ENCODE data around the gene TREM2.
A peak's percentile ranks its signal among the peaks of the same experiment; 100 is the strongest.

Gene TREM2

DNA sequence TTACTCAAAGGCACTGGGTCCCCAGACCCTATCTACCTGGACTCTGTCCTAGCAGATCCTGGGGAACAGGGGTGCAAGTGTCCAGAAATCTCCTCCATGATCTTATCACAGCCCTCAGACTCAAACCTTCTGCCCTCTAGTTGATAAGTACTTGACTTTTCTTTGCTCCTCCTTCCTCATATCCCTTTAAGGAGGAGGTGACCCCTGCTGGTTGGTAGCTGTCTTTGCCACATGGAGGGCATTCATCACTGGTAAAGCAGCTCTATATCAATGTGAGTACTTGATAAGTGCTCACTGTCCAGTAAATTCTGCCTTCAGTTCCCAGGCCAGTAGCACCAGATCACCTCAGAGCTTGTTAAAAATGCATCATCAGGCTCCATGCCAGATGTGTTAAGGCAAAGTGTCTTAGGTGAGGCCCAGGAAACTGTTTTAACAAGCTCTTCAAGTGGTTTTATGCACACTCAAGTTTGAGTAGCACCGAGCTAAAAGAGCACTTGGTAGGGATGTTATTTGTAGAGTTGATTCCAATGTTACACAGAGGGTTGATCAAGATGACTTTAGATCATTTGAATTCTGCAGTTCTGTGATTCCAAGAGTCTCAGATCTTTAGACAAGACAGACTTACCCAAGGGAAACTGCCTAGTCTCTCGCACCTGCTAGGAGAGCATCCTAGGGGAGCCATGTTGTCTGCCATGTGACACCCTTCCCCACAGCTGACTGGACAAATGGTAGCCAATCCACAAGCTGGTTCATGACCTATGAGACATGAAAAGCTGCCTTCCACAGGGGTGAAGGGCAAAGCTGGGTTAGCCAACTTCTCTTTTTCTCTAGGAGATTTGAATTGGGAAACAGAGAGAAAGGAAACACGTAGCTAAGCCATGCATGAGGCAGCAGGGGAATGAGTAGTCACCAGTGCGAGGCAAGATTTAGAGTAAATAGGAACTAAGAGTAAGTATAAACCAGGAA, 19.4 kb upstream of the TREM2 start:
- DNase-seq, result peak; percentile 91 to 98 (median 97)

GRCh38 chr6:41181566-41181965, 18.6 kb upstream of the TREM2 start:
- no peak for DNase-seq

DNA sequence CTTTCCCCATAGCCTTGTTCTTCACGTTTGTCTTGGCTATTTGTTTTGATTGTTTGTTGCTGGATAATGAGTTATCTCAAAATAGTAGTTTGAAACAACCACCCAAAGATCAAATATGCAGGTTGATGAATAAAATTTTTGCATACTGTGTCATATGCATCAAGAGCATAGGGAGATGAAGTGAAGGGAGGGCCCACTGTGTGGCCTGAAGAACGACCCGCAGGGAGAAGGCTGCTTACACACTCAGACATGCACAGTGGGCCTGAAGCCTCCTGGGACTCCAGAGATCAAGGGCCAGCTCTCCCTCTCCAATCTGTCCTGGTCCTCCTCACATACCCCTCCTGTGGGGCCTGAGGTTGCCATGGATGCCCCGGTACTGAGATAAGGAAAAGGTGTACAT, 16.2 kb upstream of the TREM2 start:
- no peak for DNase-seq

DNA sequence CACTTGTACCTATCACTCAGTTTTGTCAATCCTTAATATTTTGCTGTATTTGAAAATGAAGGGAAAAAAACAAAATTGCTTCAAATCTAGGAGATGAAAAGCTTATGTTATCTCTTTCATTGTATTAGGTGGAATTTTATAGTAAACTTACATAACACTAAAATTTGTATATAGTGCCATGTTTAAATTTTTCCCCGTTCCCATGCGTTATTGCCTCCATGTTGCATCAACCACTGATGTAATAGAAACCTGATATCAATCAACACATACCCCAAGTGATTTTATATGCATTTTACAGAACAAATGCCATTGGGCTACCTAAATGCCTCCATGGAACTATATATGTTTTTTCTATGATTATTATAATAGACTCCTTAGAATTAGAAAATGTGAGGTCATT, 14.8 kb upstream of the TREM2 start:
- no peak for DNase-seq

- no peak for DNase-seq
Measured at GRCh38 chr6:41177287-41177686, 14.4 kb upstream of the TREM2 start.

GRCh38 chr6:41176189-41176588, 13.3 kb upstream of the TREM2 start:
- no peak for DNase-seq

GRCh38 chr6:41175084-41175483, 12.2 kb upstream of the TREM2 start:
- DNase-seq, result no peak

GRCh38 chr6:41174610-41175009, 11.7 kb upstream of the TREM2 start:
- peak; percentile 48 to 75 (median 74) for DNase-seq

GRCh38 chr6:41171908-41172307, 9.0 kb upstream of the TREM2 start:
- no peak for DNase-seq

DNA sequence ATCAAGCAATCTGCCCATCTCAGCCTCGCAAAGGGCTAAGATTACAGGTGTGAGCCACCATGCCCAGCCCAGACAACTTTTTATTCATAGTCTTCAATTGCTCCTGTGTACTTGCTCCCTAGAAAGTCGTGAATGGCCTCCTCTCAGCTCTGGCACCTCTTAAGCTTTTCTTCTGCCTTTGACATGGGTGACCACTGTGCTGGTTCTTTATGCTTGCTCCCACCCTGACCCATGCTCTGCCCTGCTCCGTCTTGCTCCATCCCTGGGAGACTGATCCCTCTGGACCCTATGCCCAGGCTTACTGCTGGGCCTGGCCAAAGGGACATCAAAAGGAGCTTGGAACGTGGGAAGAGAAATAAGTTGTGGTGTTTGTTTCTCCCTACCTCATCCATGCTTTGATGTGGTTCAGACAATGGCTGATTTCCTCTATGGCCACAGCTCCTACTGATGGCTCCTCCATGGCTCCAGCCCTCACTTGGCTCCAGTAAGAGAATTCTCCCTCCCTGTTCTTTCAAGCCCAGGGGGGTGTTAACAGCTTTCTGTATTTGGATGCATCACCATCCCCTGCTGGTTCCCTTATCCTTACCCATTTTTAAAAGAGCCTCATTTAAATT, 7.7 kb upstream of the TREM2 start:
- DNase-seq, result no peak

GRCh38 chr6:41167173-41167963, 4.5 kb upstream of the TREM2 start:
- DNase-seq, result peak; percentile 44 to 68 (median 50)

- DNase-seq, result no peak
Measured at GRCh38 chr6:41164551-41165120, 1.7 kb upstream of the TREM2 start.

GRCh38 chr6:41163419-41163717, 452 bp upstream of the TREM2 start:
- DNase-seq, result no peak

DNA sequence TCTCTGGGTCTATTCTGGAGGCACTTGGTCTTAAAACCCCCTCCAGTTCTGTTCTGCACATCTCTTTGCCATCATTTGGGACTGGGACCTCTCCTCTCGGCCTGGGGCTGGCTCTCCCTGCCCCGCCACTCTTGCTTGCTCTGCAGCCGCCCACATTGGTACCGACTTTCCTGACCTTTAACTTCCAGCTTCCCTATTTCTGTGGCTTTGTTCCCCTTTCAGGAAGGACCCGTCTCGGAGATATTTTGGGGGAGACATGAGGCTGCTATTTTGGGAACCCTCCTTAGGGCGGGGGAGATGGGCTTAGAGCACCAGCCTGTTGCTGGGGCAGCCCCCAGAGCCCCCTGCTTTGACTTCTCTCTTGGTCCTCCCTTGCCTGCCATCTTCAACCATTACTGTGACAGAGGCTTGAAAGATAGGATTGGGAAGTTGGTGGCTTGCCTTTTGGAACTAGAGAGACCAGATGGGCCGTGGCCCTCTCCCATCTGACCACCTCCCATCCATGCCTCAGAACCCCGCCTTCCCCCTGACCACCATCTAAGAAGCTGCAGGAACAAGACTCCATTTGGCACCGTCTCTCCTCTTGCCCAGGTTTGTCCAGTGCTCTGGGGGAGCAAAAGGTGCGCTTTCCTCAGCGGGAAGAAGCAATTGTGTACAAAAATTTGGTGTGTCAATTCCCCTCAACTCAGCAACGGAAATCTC, 914 bp downstream of the TREM2 start:
- peak; percentile 75 to 77 (median 76) for DNase-seq

- no peak for DNase-seq
Measured at GRCh38 chr6:41161380-41161779, 1.5 kb downstream of the TREM2 start.

DNA sequence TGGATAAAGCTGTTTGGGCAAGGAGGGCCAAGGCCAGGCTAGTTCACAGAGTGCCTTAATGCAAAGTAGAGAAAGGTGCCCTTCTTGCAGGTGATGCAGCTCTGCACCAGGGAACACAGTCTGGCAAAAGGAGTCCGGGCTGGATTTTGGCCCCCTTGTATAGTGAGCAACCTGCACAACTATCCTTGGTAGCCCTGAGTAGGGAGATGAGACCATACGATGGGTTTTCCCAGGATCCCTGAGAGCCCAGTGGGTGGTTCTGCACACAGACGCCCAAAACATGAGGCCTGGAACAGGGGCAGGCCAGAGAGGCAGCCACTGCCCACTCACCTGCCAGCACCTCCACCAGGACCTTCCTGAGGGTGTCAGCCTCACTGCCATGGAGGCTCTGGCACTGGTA, 2.0 kb downstream of the TREM2 start:
- DNase-seq, result no peak

GRCh38 chr6:41159415-41160082, 3.4 kb downstream of the TREM2 start:
- no peak for DNase-seq

DNA sequence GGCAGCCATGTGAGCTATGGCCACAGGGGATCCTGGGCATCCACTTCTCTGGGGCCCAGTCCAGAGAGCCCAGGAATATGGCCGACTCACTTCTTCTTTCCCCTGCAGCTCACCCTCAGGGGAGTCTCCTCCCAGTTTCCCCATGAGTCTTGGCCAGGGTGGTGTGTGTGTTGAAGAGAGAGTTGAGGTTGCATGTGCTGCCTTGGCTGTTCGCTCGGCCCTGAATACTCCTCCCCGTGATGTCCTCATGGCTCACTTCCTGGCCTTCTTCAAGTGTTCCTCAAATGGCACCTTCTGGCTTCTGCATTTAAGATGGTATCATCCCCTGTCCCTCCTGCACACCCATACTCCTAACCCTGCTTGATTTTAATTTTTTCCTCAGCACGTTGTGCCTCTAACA, 5.6 kb downstream of the TREM2 start:
- peak; percentile 76 to 82 (median 79) for DNase-seq

DNA sequence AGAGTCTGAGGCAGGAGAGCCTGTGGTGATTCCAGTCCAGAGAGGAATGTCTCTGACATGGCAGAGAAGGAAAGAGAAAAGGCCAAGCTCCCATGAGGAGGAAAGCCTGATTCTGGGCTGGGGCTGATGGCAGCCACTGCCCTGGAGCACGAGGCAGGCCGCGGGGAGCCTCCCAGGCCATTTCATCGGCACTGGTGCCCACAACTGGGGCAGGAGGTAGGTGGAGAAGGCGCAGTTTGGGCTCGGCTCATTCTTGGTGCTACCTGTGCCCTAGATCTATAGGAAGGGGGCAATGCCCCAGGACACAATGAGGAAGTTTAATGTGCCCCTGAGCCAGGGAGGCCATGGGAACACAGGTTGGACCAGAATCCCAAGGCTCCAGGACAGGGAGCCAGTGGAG, 6.1 kb downstream of the TREM2 start:
- no peak for DNase-seq

- no peak for DNase-seq
Measured at GRCh38 chr6:41156001-41156400, 6.9 kb downstream of the TREM2 start.

- DNase-seq, result peak in 1 of 3 donors; percentile 29
Measured at GRCh38 chr6:41155132-41155805, 7.6 kb downstream of the TREM2 start.

Measured in suppressor macrophage treated with lipopolysaccharide for 1 hour (primary cell).